Endothelial cell of umbilical vein (primary cell): ENCODE measurements around the gene DEPDC1. TPM values are rescaled to one million over a fixed set of nuclear protein-coding genes. Genes with fewer than 3 reads are reported as not detected.

Experiments
- BruUV-seq: library from RNA; stranded (reverse); fragments of 400-500 nt; replicated peaks from 2 replicates; lab custom pipeline; 2021; lab: Mats Ljungman, UMichigan
- CTCF ChIA-PET: fragments of 300-600, 350-600 bp; sonication (Branson Sonifier 250); formaldehyde crosslinking; loops from one replicate; lab custom pipeline; 2021; ENCODE audit warnings: antibody characterized with exemption, inconsistent platforms; lab: Charles Lee
- POLR2A ChIA-PET: fragments of 300-600, 350-600 bp; sonication (Branson Sonifier 250); formaldehyde crosslinking; loops from one replicate; lab custom pipeline; 2021; ENCODE audit warnings: antibody characterized with exemption, inconsistent platforms; lab: Charles Lee
- DNase-seq: peaks from one replicate; pipeline ENCODE4 v3.0.0-alpha.2; 2011; ENCODE audit warnings: low read depth, low spot score
- FAIRE-seq: peaks from 2 replicates; lab custom pipeline; 2011; peaks lifted over from hg19 to GRCh38; lab: Jason Lieb, UNC
- H2AFZ ChIP-seq: 2 replicates; pipeline ENCODE4 v1.6.0; 2012; ENCODE audit warnings: low read depth, low read length, control low read depth, inconsistent platforms
- H3K27ac ChIP-seq: 2 replicates; pipeline ENCODE4 v1.5.1; 2011; ENCODE audit warnings: low read depth, mild to moderate bottlenecking, control low read depth, low read length, moderate library complexity; ENCODE audit not compliant: insufficient read depth
- H3K27me3 ChIP-seq, 2 experiments: 2 replicates each; pipeline versions ENCODE4 v1.6.0 to v1.6.1; 2011; ENCODE audit warnings: low read length in 2 of 2, mixed read lengths in 1 of 2; ENCODE audit not compliant: control insufficient read depth in 2 of 2, insufficient read depth in 2 of 2
- H3K36me3 ChIP-seq, 2 experiments: 2 replicates in 1 of 2; 3 replicates in 1 of 2; pipeline ENCODE4 v1.5.1; 2011; ENCODE audit warnings: low read length in 2 of 2, mild to moderate bottlenecking in 1 of 2, moderate library complexity in 1 of 2; ENCODE audit not compliant: control insufficient read depth in 2 of 2, insufficient read depth in 2 of 2; ENCODE audit errors: extremely low read depth in 1 of 2
- H3K4me1 ChIP-seq: 3 replicates; pipeline ENCODE4 v1.5.1; 2011; ENCODE audit warnings: mild to moderate bottlenecking, low read length; ENCODE audit not compliant: control insufficient read depth, insufficient read depth; ENCODE audit errors: extremely low read depth
- H3K4me2 ChIP-seq: 2 replicates; pipeline ENCODE4 v1.6.1; 2011; ENCODE audit warnings: low read length, control low read depth, mixed read lengths; ENCODE audit not compliant: insufficient read depth
- H3K4me3 ChIP-seq, 3 experiments: fragments of 200-600 bp in 1 of 3; sonication (generic), shearing (Covaris generic) in 1 of 3; replicated peaks in 1 of 3; 2 replicates each; pipeline ENCODE4 v1.5.1; 2011 to 2016; ENCODE audit warnings: control low read depth in 3 of 3, low read length in 3 of 3, mild to moderate bottlenecking in 2 of 3, inconsistent platforms in 1 of 3, low read depth in 1 of 3, moderate library complexity in 1 of 3; ENCODE audit not compliant: insufficient read depth in 1 of 3
- H3K79me2 ChIP-seq: 2 replicates; pipeline ENCODE4 v1.6.0; 2012; ENCODE audit warnings: low read length, inconsistent platforms; ENCODE audit not compliant: control insufficient read depth, insufficient read depth
- H3K9ac ChIP-seq: replicated peaks from 2 replicates; pipeline ENCODE3; 2011; ENCODE audit warnings: low read length, control low read depth; ENCODE audit not compliant: insufficient read depth; ENCODE audit errors: extremely low read depth
- H3K9me1 ChIP-seq: replicated peaks from 3 replicates; pipeline ENCODE4 v1.6.0; 2011; ENCODE audit warnings: mild to moderate bottlenecking, low read length; ENCODE audit not compliant: control insufficient read depth, insufficient read depth; ENCODE audit errors: extremely low read depth
- H3K9me3 ChIP-seq: replicated peaks from 2 replicates; pipeline ENCODE4 v1.5.1; 2012; ENCODE audit warnings: low read length, inconsistent platforms; ENCODE audit not compliant: control insufficient read depth, insufficient read depth
- H4K20me1 ChIP-seq: replicated peaks from 2 replicates; pipeline ENCODE3; 2011; ENCODE audit warnings: mild to moderate bottlenecking, low read length; ENCODE audit not compliant: control insufficient read depth, insufficient read depth; ENCODE audit errors: extremely low read depth
- EZH2 ChIP-seq: IDR thresholded peaks from 2 replicates; pipeline ENCODE4 v1.6.1; 2012; ENCODE audit warnings: borderline replicate concordance, low read depth, mild to moderate bottlenecking, moderate library complexity, low read length, inconsistent platforms; ENCODE audit not compliant: severe bottlenecking
- FOS ChIP-seq: IDR thresholded peaks from 2 replicates; pipeline ENCODE4 v1.6.1; 2011; ENCODE audit warnings: mild to moderate bottlenecking, low read length, moderate library complexity, borderline replicate concordance; ENCODE audit not compliant: insufficient read depth
- GATA2 ChIP-seq: IDR thresholded peaks from 2 replicates; pipeline ENCODE4 v1.7.0; 2011; ENCODE audit warnings: low read depth, mild to moderate bottlenecking, moderate library complexity, mixed read lengths, low read length; ENCODE audit not compliant: insufficient read length, insufficient read depth
- JUN ChIP-seq: IDR thresholded peaks from 2 replicates; pipeline ENCODE4 v1.6.1; 2011; ENCODE audit warnings: borderline replicate concordance, low read depth; ENCODE audit not compliant: insufficient read length, insufficient read depth
- MAX ChIP-seq: IDR thresholded peaks from 2 replicates; pipeline ENCODE4 v1.6.1; 2011; ENCODE audit not compliant: insufficient read depth, insufficient read length
- MYC ChIP-seq: IDR thresholded peaks from one replicate; pipeline ENCODE4 v1.6.1; 2011; ENCODE audit warnings: mild to moderate bottlenecking, low read depth, low read length
- POLR2A ChIP-seq: IDR thresholded peaks from 2 replicates; pipeline ENCODE4 v1.6.1; 2012; ENCODE audit warnings: low read depth, mild to moderate bottlenecking, control low read depth, low read length
- POLR2AphosphoS5 ChIP-seq: IDR thresholded peaks from 2 replicates; pipeline ENCODE4 v1.6.1; 2012; ENCODE audit warnings: low read depth, mild to moderate bottlenecking, control low read depth, low read length, moderate library complexity; ENCODE audit not compliant: insufficient read depth
- dilution Hi-C: fragments of 300-500 bp; cut with MboI; formaldehyde crosslinking; loops from one replicate; pipeline ENCODE4 v1.15.0; 2019; ENCODE audit warnings: low sequenced_read_pairs; ENCODE audit not compliant: extremely low pct_ligation_motif_present
- intact Hi-C: fragments of 100-400 bp; cut with micrococcal nuclease; formaldehyde crosslinking; loops from one replicate; pipeline ENCODE4 v1.10.0; 2022
- polyA plus RNA-seq, 4 experiments: library from polyadenylated mRNA; depleted of rRNA in 3 of 4; stranded (reverse) in 3 of 4; unstranded in 1 of 4; fragments of >200 nt; gene quantifications; 2 replicates each; pipeline versions ENCODE4 v1.2.1 to v1.2.3, GENCODE V29; 2011 to 2012; ENCODE audit warnings: missing spikeins in 1 of 4
- total RNA-seq: library from RNA; stranded (reverse); gene quantifications from 2 replicates; pipeline ENCODE4 v1.2.3, GENCODE V29; 2021
- TF ChIP-seq, protein P1 (sequence below), 2 donors: IDR thresholded peaks; 1 replicate in 1 of 2; 2 replicates in 1 of 2; pipeline ENCODE4 v1.5.1; 2011; ENCODE audit warnings: low read length in 2 of 2, mild to moderate bottlenecking in 2 of 2, moderate library complexity in 2 of 2, control low read depth in 1 of 2, inconsistent platforms in 1 of 2, low read depth in 1 of 2; ENCODE audit not compliant: insufficient read depth in 1 of 2; ENCODE audit errors: extremely low read depth in 1 of 2

The DEPDC1 gene
- total and polyA plus RNA-seq, 2 donors (not counting 3 experiments of a cell fraction or from before 2014, with no cell fraction given) = 5.5 to 30.4 TPM

DNA sequence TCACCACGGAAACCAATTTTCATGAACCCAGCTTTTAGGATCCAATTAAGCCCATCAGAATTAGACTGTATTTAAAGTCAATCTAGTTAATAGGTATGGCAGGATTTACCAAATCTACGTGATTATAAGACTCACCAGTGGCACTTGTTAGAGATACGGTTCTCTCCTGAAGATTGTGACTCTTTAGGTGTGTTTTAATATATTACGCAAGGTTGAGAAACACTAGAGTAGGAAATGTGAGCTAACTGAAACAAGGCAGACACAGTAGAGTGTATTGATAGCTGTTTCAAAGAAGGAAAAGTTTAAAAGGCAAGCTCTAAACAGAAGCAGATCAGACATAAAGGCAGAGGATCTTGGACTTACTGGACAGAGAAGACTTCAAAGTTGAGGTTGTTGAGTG lies 35.9 kb downstream of the DEPDC1 start:
- Histone ChIP-seq H3K9ac (no peak overlapping the region), H3K27me3 (no peaks in the 10 kb centered on the region), H3K4me2 (no peak overlapping the region), H4K20me1 (no peaks in the 10 kb centered on the region), H3K9me3 (no peaks in the 10 kb centered on the region), H3K9me1 (no peaks in the 10 kb centered on the region), H3K36me3 (no peaks in the 10 kb centered on the region), H3K4me1 (no peaks in the 10 kb centered on the region), H2AFZ (no peak overlapping the region), H3K79me2 (no peaks in the 10 kb centered on the region), H3K4me3 (no peak overlapping the region), H3K27ac (no peak overlapping the region)
- intact Hi-C loops = no loop called here
- no peak for TF ChIP-seq JUN
- TF ChIP-seq MYC = no peak
- no peak for TF ChIP-seq POLR2AphosphoS5
- no peak for TF ChIP-seq GATA2
- TF ChIP-seq EZH2 = no peak
- no peak for TF ChIP-seq MAX
- TF ChIP-seq, protein P1, sequence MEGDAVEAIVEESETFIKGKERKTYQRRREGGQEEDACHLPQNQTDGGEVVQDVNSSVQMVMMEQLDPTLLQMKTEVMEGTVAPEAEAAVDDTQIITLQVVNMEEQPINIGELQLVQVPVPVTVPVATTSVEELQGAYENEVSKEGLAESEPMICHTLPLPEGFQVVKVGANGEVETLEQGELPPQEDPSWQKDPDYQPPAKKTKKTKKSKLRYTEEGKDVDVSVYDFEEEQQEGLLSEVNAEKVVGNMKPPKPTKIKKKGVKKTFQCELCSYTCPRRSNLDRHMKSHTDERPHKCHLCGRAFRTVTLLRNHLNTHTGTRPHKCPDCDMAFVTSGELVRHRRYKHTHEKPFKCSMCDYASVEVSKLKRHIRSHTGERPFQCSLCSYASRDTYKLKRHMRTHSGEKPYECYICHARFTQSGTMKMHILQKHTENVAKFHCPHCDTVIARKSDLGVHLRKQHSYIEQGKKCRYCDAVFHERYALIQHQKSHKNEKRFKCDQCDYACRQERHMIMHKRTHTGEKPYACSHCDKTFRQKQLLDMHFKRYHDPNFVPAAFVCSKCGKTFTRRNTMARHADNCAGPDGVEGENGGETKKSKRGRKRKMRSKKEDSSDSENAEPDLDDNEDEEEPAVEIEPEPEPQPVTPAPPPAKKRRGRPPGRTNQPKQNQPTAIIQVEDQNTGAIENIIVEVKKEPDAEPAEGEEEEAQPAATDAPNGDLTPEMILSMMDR (IDR thresholded peaks at IDR 0.05; ENCODE audit: extremely low read depth in 1 of 2, insufficient read depth in 1 of 2, low read depth in 1 of 2, low read length in 2 of 2) = no peak
- TF ChIP-seq FOS = no peak
- no peak for TF ChIP-seq POLR2A
- POLR2A ChIA-PET = no interaction called here
- dilution Hi-C loops = no loop called here
- DNase-seq (no peak), FAIRE-seq (no peak)
- BruUV-seq = no TSS peak
- CTCF ChIA-PET = interaction anchor here (1.2 to 1.9 kb wide), 2 partner anchors 9 to 10 kb away, joined by 3 to 6 read pairs; no protein-coding TSS in a partner anchor
